GM19193 (cell line): ENCODE measurements around the gene KIF1B.

ENCODE experiments used
- POLR2A ChIP-seq: IDR thresholded peaks from 4 replicates; pipeline ENCODE4 v1.6.1; 2011; ENCODE audit not compliant: insufficient read depth, insufficient read length; ENCODE audit errors: extremely low read depth

Gene KIF1B

DNA sequence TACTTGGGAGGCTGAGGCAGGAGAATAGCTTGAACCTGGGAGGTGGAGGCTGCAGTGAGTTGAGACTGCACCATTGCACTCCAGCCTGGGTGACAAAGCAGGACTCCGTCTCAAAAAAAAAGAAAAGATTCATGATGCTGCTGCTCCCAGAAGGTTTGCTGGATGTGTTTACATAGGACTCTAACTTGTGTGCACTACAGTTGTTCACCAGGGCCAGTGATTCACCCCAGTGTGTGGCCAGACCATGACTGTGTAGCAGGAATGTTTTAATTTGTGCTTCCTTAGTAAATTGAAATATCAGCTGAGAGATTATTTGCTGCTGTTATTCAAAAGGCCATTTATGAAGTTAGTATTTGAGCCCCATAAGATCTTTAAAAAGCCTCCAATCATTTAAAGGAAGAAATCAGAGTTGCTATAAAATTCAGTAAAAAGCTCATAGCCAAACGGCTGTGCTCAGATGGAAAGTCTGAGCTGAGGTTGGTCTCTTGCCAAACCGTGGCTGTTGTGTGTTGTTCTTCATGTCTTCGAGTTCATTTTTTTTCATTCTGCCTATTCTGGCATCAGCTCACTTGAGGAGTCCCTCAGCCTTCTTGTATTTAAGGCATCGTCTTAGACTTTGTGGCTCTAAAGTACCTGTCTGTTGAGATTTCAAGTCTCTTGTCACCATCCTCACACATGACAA lies 170.4 kb downstream of the KIF1B start:
- TF ChIP-seq POLR2A: no peak

DNA sequence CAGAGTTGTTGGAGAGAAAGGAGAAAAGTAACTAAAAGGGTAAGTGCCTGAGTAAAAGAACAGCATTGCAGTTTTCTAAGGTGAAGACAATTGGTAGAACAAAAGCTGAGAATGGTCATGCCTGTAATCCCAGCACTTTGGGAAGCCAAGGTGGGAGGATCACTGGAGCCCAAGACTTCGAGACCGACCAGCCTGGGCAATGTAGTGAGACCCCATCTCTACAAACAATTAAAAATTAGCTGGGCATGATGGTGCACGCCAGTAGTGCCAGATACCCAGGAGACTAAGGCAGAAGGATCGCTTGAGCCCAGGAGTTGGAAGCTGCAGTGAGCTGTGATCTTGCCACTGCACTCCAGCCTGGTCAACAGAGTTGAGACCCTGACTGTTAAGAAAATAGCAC lies 173.3 kb downstream of the KIF1B start:
- TF ChIP-seq POLR2A: no peak

DNA sequence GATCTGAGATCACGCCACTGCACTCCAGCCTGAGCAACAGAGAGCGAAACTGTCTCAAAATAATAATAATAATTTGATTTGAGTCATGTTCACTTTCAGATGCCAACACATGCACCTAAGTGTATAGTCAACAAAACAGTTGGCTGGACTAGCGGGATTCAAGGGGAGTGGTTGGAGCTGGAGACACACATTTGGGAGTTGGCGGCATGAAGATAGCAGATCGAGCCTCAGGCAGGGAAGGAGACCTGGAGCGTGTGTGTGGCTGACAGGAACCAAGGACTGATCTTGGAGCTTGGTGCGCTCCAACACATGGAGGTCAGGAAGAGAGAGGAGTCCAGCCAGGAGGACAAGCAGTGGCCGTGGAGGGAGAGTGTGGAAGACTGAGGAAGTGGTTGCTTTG lies 173.8 kb downstream of the KIF1B start:
- no peak for TF ChIP-seq POLR2A

DNA sequence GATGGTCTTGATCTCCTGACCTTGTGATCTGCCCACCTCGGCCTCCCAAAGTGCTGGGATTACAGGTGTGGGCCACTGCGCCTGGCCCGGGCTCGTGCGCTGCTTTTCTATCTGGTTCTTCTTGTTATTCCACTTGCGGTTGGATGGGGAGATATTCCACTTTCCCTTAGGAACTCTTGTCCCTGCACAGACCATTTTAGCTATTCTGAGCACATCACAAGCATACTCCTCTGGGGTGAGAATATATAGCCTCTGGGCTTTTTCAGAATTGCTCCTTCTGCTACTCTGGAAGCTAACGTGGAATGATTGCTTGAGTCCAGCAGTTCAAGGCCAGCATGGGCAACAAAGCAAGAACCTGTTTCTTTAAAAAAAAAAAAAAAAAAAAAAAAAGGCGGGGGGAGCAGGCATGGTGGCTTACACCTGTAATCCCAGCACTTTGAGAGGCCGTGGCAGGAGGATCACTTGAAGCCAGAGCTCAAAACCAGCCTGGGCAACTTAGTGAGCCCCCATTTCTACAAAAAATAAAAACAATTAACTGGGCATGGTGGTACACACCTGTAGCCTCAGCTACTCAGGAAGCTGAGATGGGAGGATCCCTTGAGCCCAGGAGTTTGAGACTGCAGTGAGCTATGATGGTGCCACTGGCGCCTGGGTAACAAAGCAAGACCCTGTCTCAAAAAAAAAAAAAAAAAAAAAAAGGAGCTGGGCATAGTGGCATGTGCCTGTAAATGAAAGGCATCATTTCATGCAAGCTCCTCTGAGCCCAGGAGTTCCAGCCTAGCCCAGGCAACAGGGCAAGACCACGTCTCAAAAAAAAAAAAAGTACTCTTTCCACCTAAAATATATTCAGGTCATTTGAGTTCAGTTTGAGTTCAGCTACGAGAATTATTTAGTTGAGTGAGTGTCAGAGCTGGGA lies 176.6 kb downstream of the KIF1B start:
- no peak for TF ChIP-seq POLR2A

DNA sequence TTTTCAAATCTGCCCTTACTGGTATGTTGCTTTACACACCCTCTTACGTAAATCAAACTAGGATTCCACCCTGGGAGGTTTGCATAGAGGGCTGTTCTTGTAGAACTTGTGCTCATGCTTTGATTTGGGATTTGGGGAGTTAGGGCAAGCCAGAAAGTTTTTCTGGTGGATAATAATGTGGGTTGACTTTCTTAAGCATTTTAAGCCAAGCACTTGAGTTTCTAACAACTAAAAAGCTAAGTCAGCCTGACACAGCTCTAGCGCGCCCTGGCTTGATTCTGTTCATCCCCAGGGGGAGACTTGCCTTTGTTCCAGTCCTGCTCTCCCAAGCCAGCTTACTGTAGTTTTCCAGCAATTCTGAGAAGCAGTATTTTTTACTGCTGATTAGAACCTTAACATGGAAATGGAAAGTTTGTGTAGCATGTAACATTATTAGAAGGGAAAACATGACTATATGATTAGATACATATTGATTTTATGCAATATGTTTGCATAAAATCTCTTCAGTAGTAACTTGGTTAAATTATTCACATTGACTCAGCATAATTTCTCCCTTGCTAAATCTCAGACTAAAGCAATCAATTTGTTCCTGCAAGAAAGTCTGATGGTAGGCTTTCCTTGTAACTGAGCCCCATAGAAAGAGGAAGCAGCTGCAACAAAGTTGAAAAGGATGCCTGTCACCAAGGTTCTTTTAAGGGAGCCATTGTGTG lies 177.5 kb downstream of the KIF1B start:
- no peak for TF ChIP-seq POLR2A

DNA sequence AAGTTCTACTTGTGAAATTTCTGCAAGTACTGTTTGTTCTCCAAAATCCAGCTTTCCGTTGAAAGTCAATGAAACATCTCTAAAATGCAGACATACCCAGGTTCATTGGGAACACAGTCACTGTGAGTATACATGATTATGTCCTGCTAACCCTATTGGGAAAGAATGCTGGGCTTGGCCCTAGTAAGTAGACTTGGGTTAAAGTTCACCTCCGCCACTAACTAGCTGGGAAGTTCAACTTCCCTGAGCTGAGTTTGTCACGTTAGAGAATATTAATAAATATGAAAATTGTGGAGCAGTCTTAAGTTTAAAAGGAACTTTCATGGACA lies 178.0 kb downstream of the KIF1B start:
- TF ChIP-seq POLR2A: no peak

DNA sequence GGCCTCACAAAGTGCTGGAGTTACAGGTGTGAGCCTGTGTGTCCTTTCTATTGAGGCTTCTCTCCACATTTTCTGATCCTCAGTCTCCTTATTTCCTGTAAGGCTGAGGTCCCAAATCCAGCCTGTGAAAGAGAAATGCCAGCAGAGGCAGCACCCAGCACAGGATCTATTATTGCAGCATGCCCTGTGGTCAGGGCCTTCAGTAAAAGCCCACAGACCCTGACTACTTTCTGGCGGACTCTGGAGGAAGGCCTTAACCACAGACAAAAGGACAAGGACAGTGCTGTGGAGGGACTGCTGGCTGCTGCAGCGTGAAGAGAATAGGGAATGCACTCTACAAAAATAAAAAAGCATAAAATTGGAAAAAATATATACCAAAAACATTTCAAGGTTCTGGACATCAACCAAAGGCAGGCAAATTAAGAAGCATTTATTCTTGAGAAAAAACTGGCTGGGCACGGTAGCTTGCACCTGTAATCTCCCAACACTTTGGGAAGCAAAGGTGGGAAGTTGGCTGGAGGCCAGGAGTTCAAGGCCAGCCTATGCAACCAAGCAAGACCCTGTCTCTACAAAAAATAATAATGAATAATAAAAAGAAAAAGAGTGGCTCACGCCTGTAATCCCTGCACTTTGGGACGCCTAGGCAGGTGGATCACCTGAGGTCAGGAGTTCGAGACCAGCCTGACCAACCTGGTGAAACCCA lies 179.1 kb downstream of the KIF1B start:
- TF ChIP-seq POLR2A: no peak

DNA sequence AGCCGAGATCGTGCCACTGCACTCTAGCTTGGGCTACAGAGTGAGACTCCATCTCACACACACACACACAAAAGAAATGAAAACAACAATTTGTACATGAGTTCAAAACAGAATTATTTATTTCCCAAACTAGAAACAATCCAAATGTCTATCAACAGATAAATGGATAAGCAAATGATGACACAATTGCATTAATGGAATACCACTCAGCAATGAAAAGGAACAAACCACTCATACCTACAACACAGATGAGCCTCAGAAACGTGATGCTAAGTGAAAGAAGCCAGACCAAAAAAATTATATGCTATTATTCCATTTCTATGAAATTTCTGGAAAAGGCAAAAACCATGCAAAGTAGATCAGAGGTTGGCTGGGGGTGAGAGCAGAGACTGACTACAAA lies 186.5 kb downstream of the KIF1B start:
- no peak for TF ChIP-seq POLR2A

DNA sequence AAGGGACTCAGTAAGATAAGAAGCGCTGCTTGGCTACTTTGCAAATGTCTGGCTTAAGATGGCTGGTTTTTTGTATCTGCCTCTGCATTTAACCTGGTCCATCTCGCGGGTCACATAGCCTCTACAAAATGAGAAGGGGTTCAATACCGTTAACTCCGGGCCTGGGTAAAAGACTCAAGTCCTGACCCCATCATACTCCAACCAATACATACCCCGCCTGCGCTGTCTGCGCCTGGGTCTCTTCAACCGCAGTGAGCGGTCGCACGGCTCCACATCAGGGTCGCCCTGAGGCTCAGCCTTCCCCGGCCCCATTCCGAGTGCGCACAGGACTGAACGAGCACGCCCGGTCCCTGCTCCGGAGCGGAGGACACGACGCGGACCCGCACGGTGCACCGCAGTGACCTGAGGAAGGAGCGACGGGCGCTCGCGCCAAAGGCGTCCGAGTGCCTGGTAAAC lies 187.9 kb downstream of the KIF1B start:
- no peak for TF ChIP-seq POLR2A

DNA sequence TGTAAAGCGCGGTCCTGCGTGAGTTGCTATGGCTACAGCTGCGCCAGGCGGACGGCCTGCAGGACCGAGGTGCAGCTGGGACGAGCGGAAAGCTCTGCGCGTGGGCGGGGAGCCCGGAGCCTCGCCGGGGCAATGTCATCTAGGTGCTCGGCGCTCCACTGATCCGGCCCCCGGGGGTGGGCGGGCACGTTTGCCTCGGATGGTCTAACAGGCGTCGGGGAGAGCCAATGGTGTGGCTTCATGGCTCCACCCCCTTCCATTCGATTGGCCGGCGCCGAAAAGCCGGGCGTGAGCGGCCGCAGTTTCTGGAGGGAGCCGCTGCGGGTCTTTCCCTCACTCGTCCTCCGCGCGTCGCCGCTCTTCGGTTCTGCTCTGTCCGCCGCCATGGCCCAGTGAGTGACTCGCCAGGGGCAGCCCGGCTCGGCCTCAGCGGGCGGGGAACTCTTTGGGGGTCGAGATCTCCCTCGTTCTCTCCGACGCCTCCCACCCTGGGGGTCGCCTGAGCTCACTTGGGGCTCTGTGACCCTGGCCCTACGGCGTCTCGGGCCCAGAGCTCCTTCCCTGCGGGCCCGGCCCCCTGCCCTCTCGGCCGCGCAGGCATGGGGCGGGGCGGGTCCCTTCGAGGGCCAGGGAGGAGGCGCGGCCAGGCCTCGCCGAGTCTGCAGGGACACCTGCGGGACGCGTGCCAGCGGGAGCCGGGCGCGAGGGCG lies 188.5 kb downstream of the KIF1B start, which contains the start of gene PGD:
Gene PGD, plus strand, starts transcription at position 331 of the 710 bp plus-strand sequence. Its CDS starts 54 bp downstream, at position 385.
- peak; percentile 88 for TF ChIP-seq POLR2A

DNA sequence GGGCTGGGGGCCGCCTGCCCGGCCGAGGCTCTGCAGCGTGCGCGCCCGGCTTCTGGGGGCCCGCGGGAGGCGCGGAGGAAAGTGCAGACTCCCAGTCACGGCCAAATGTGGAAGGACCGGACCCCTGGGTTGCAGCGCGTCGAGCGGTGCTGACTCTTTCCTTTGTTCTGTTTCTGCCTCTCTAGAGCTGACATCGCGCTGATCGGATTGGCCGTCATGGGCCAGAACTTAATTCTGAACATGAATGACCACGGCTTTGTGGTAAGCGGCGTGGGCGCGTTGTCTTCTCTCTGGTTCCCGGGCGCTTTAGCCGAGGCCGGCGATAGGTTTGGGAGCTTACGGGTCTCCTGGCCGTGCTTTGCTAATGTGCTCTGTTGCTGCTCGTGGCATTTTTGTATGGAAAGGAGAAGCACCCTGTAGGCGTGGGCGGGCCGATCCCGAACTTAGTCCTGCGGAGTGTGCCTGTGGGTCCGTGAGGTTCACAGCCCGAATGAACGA lies 189.1 kb downstream of the KIF1B start:
- TF ChIP-seq POLR2A: no peak

DNA sequence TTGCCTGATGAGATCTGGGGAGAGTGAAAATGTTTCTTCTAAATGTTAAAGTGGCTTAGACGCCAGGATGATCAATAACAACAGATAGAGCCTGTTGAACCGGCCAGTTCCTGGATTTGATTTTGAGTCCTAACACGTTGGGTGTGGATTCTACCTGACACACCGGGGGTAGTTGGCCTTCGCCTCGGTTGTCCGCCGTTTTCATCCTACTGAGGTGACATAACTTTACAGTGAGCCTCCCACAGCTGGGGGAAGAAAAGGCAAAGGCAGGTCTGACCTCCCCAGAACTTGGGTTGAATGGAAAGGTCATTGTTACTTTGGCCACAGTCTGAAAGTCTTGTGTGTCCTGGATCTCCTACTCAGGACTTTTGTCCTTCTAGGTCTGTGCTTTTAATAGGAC lies 189.6 kb downstream of the KIF1B start:
- no peak for TF ChIP-seq POLR2A

DNA sequence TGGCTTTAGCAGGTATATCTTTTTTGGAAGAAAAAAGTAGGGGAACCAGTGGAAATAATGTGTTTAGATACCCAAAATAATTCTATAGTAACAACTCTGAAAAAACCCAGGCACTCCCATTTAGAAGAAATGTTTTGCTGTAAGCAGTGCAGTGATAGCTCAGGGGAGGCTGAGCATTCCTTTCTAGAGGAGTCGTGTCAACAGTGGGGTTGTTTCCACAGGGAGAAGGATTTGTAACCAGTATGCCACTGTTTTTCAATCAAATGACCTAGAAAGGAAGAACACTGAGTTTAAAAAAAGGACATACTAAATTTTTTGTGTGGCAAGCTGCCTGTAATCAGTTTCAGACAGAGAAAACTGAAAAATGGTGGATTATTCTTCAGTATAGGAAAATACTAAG lies 190.9 kb downstream of the KIF1B start:
- no peak for TF ChIP-seq POLR2A

DNA sequence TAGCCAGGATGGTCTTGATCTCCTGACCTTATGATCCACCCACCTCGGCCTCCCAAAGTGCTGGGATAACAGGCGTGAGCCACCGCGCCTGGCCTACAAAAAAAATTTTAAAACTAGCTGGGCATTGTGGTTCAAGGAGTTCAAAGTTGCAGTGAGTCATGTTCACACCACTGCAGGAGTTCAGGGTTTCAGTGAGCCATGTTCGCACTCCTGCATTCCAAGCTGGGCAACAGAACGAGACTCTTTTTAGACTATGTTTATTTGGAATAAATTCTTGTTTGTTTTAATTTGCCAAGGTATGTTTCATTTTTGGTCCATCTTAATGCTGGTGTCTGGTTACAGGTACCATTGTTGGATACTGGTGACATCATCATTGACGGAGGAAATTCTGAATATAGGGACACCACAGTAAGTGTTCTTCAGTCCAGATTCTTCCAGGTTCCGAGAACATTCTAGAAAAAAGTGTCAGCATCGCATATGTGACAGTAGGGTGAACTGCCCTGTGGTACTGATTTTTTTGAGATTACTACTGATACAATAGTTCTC lies 192.4 kb downstream of the KIF1B start:
- no peak for TF ChIP-seq POLR2A

DNA sequence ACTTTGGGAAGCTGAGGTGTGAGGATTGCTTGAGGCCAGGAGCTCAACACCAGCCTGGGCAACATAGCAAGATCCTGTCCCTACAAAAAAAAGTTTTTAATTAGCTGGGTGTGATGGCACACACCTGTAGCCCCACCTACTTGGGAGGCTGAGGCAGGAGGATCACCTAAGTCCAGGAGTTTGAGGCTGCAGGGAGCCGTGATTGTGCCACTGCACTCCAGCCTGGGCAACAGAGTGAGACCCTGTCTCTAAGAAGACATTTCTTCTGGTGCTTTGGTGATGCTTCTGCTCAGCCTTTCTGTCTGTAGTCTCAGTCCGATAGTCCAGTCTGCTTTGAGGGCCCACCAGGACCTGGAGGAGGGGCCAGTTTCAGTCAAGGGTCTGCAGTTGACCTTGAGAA lies 196.8 kb downstream of the KIF1B start:
- TF ChIP-seq POLR2A: no peak
